ENCODE data around the gene RMRP.

RMRP gene

DNA sequence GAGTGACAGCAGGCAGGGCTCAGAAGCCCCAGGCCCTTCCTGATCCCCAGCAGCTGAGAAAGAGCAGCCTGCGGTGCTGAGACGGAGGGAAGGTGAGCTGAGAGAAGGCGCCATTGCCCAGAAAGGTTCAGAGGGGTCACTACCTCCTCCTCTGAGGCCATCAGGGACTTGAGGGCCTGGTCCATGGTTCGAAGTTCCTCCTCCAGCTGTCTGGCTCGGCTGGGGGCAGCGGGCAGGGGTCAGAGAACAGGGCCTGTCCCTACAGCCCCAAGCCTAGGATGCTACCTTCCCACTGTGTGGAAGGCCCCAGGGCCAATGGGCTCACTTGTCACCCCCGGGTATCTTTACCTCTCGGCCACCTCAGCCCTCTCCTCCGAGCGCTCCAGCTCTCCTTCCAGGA, 27.1 kb upstream of the RMRP start:
- Histone ChIP-seq H4K20me1 (ENCODE audit: low read depth, low read length) (no peaks in the 10 kb centered on the region), H2AFZ (ENCODE audit: low read depth, low read length, severe bottlenecking) (no peak overlapping the region), H3K4me3 (ENCODE audit: insufficient read depth, low read length, poor library complexity, severe bottlenecking) (no peak overlapping the region), H3K79me2 (ENCODE audit: insufficient read depth, low read length) (no peaks in the 10 kb centered on the region), H3K27me3 (ENCODE audit: low read length) (no peaks in the 10 kb centered on the region), H3K9me3 (ENCODE audit: insufficient read depth, low read length) (no peaks in the 10 kb centered on the region), H3K4me2 (ENCODE audit: low read depth, low read length, poor library complexity, severe bottlenecking) (no peak overlapping the region), H3K27ac (ENCODE audit: low read depth, low read length) (no peak overlapping the region), H3F3A (ENCODE audit: insufficient read depth) (no peaks in the 10 kb centered on the region), H3K9me2 (replicated peaks; ENCODE audit: insufficient read depth, low read length) (no peaks in the 10 kb centered on the region), H3K9ac (ENCODE audit: low read length) (no peak overlapping the region), H3K36me3 (ENCODE audit: low read length) (no peaks in the 10 kb centered on the region)
- TF ChIP-seq EZH2phosphoT487 (conservative IDR thresholded peaks at IDR 0.05; ENCODE audit: low read length) = no peak
- TF ChIP-seq, protein P1, sequence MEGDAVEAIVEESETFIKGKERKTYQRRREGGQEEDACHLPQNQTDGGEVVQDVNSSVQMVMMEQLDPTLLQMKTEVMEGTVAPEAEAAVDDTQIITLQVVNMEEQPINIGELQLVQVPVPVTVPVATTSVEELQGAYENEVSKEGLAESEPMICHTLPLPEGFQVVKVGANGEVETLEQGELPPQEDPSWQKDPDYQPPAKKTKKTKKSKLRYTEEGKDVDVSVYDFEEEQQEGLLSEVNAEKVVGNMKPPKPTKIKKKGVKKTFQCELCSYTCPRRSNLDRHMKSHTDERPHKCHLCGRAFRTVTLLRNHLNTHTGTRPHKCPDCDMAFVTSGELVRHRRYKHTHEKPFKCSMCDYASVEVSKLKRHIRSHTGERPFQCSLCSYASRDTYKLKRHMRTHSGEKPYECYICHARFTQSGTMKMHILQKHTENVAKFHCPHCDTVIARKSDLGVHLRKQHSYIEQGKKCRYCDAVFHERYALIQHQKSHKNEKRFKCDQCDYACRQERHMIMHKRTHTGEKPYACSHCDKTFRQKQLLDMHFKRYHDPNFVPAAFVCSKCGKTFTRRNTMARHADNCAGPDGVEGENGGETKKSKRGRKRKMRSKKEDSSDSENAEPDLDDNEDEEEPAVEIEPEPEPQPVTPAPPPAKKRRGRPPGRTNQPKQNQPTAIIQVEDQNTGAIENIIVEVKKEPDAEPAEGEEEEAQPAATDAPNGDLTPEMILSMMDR (IDR thresholded peaks at IDR 0.05; ENCODE audit: insufficient read depth, low read length, poor library complexity, severe bottlenecking) = no peak

DNA sequence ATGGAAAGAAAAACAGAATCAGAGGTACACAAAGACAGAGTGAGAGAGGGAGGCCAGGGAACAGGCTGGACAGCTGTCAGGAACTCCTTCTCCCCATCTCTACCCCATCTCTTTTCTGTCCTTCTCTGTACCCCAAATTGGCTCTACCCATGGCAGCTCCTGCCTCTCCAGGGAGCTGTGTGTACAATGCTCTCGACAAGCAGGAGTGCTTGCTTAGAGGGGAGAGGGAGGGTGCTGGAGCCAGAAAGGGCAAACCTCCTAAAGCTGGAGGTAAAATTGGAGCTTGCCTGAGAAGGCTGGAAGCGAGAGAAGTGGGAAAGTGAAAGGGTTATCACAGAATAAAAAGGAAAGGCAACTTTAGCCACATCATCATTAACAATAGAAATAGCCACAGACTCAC, 25.5 kb upstream of the RMRP start:
- TF ChIP-seq, protein P1 (IDR thresholded peaks at IDR 0.05; ENCODE audit: insufficient read depth, low read length, poor library complexity, severe bottlenecking) = no peak
- Histone ChIP-seq H3K9me3 (ENCODE audit: insufficient read depth, low read length) (no peaks in the 10 kb centered on the region), H3K27ac (ENCODE audit: low read depth, low read length) (no peak overlapping the region), H4K20me1 (ENCODE audit: low read depth, low read length) (no peaks in the 10 kb centered on the region), H3K4me2 (ENCODE audit: low read depth, low read length, poor library complexity, severe bottlenecking) (no peak overlapping the region), H3K4me3 (ENCODE audit: insufficient read depth, low read length, poor library complexity, severe bottlenecking) (no peak overlapping the region), H2AFZ (ENCODE audit: low read depth, low read length, severe bottlenecking) (no peak overlapping the region), H3K36me3 (ENCODE audit: low read length) (no peaks in the 10 kb centered on the region), H3K79me2 (ENCODE audit: insufficient read depth, low read length) (no peaks in the 10 kb centered on the region), H3K9me2 (replicated peaks; ENCODE audit: insufficient read depth, low read length) (no peaks in the 10 kb centered on the region), H3F3A (ENCODE audit: insufficient read depth) (no peaks in the 10 kb centered on the region), H3K9ac (ENCODE audit: low read length) (no peak overlapping the region), H3K27me3 (ENCODE audit: low read length) (no peaks in the 10 kb centered on the region)

GRCh38 chr9:35682520-35683315, 24.9 kb upstream of the RMRP start:
- no peaks in the 10 kb centered on the region for H3K36me3 ChIP-seq (ENCODE audit: low read length)
- no peak overlapping the region for H3K27ac ChIP-seq (ENCODE audit: low read depth, low read length)
- H3K4me3 ChIP-seq (ENCODE audit: insufficient read depth, low read length, poor library complexity, severe bottlenecking) = no peak overlapping the region
- no peak overlapping the region for H3K4me2 ChIP-seq (ENCODE audit: low read depth, low read length, poor library complexity, severe bottlenecking)
- H4K20me1 ChIP-seq (ENCODE audit: low read depth, low read length) = no peaks in the 10 kb centered on the region
- H2AFZ ChIP-seq (ENCODE audit: low read depth, low read length, severe bottlenecking) = no peak overlapping the region
- no peaks in the 10 kb centered on the region for H3K9me2 ChIP-seq (replicated peaks; ENCODE audit: insufficient read depth, low read length)
- H3K9ac ChIP-seq (ENCODE audit: low read length) = no peak overlapping the region
- no peaks in the 10 kb centered on the region for H3K27me3 ChIP-seq (ENCODE audit: low read length)
- no peaks in the 10 kb centered on the region for H3K79me2 ChIP-seq (ENCODE audit: insufficient read depth, low read length)
- no peaks in the 10 kb centered on the region for H3K9me3 ChIP-seq (ENCODE audit: insufficient read depth, low read length)
- TF ChIP-seq, protein P1 (IDR thresholded peaks at IDR 0.05; ENCODE audit: insufficient read depth, low read length, poor library complexity, severe bottlenecking) = no peak
- no peak for TF ChIP-seq EZH2phosphoT487 (conservative IDR thresholded peaks at IDR 0.05; ENCODE audit: low read length)
- no peaks in the 10 kb centered on the region for H3F3A ChIP-seq (ENCODE audit: insufficient read depth)

Data from SU-DHL-6 (cell line).